GM23338 (cell line): Measurements from ENCODE around the gene RUFY1. TPM values are rescaled to one million over a fixed set of nuclear protein-coding genes. Genes with fewer than 3 reads are reported as not detected.

Experiments used
- ATAC-seq: fragments of 200-7000 bp; cut with Tn5 transposase; 3 replicates; pipeline ENCODE4 v1.9.1; 2020
- DNase-seq: peaks from one replicate; pipeline ENCODE4 v3.0.0-alpha.2; 2015; ENCODE audit warnings: low spot score
- H2AFZ ChIP-seq: fragments of 200-600 bp; sonication (generic); 2 replicates; pipeline ENCODE4 v1.8.0; 2016; ENCODE audit warnings: antibody characterized with exemption, mild to moderate bottlenecking, moderate library complexity
- H3F3A ChIP-seq: fragments of 200-600 bp; sonication (generic); replicated peaks from 2 replicates; pipeline ENCODE4 v1.8.0; 2017; ENCODE audit warnings: antibody characterized with exemption, mixed run types, low read depth
- H3K27ac ChIP-seq: fragments of 200-600 bp; sonication (generic); 2 replicates; pipeline ENCODE4 v1.6.1; 2016; ENCODE audit warnings: low read depth
- H3K27me3 ChIP-seq: fragments of 200-600 bp; sonication (generic); 2 replicates; pipeline ENCODE4 v1.8.0; 2016; ENCODE audit warnings: mild to moderate bottlenecking, mixed run types, moderate library complexity; ENCODE audit not compliant: insufficient read depth
- H3K36me3 ChIP-seq: fragments of 200-600 bp; sonication (generic); 2 replicates; pipeline ENCODE4 v1.8.0; 2016; ENCODE audit warnings: mild to moderate bottlenecking; ENCODE audit not compliant: insufficient read depth
- H3K4me1 ChIP-seq: fragments of 200-600 bp; sonication (generic); 2 replicates; pipeline ENCODE4 v1.8.0; 2016; ENCODE audit warnings: mild to moderate bottlenecking, moderate library complexity; ENCODE audit not compliant: insufficient read depth
- H3K4me2 ChIP-seq: fragments of 200-600 bp; sonication (generic); 2 replicates; pipeline ENCODE4 v1.7.1; 2017; ENCODE audit warnings: mixed run types
- H3K4me3 ChIP-seq: fragments of 200-600 bp; sonication (generic); 2 replicates; pipeline ENCODE4 v1.6.1; 2016; ENCODE audit warnings: mixed run types
- H3K79me2 ChIP-seq: fragments of 200-600 bp; sonication (generic); replicated peaks from 2 replicates; pipeline ENCODE4 v1.8.0; 2017; ENCODE audit warnings: mild to moderate bottlenecking; ENCODE audit not compliant: insufficient read depth
- H3K9me2 ChIP-seq: fragments of 200-600 bp; sonication (generic); 2 replicates; pipeline ENCODE4 v1.8.0; 2017; ENCODE audit not compliant: insufficient read depth
- H4K20me1 ChIP-seq: fragments of 200-600 bp; sonication (generic); replicated peaks from 2 replicates; pipeline ENCODE4 v1.8.0; 2017; ENCODE audit warnings: mild to moderate bottlenecking; ENCODE audit not compliant: insufficient read depth
- H3K27ac Mint-ChIP-seq: 2 replicates; pipeline ENCODE4 v1.8.0; 2020; ENCODE audit warnings: inconsistent platforms, mild to moderate bottlenecking, moderate library complexity, mixed read lengths
- H3K27me3 Mint-ChIP-seq: 3 replicates; pipeline ENCODE4 v1.8.0; 2022; ENCODE audit warnings: low read depth, mild to moderate bottlenecking, moderate library complexity, mixed read lengths, inconsistent platforms; ENCODE audit not compliant: insufficient read depth, poor library complexity
- H3K36me3 Mint-ChIP-seq: 3 replicates; pipeline ENCODE4 v1.8.0; 2021; ENCODE audit warnings: low read depth, mild to moderate bottlenecking, inconsistent platforms, moderate library complexity, mixed read lengths
- H3K4me1 Mint-ChIP-seq: 3 replicates; pipeline ENCODE4 v1.8.0; 2020; ENCODE audit warnings: mild to moderate bottlenecking, inconsistent platforms, mixed read lengths
- H3K4me3 Mint-ChIP-seq: 3 replicates; pipeline ENCODE4 v1.8.0; 2021; ENCODE audit warnings: moderate library complexity, mild to moderate bottlenecking, inconsistent platforms, mixed read lengths
- H3K9me3 Mint-ChIP-seq: 3 replicates; pipeline ENCODE4 v1.8.0; 2020; ENCODE audit warnings: moderate library complexity, mild to moderate bottlenecking, inconsistent platforms, mixed read lengths
- CREB1 ChIP-seq: fragments of 250-450 bp; sonication (Bioruptor Pico); IDR thresholded peaks from 2 replicates; pipeline ENCODE4 v1.5.0; 2020; ENCODE audit warnings: low read depth, mild to moderate bottlenecking, moderate library complexity
- ETS1 ChIP-seq: IDR thresholded peaks from 2 replicates; pipeline ENCODE4 v1.6.1; 2016; ENCODE audit warnings: antibody characterized with exemption
- EZH2phosphoT487 ChIP-seq: fragments of 200-600 bp; sonication (generic); IDR thresholded peaks from one replicate; pipeline ENCODE4 v1.8.1; 2018; ENCODE audit warnings: antibody characterized with exemption; ENCODE audit not compliant: unreplicated experiment
- JUNB ChIP-seq: IDR thresholded peaks from one replicate; pipeline ENCODE4 v1.6.1; 2016; ENCODE audit warnings: antibody characterized with exemption; ENCODE audit not compliant: unreplicated experiment
- POLR2AphosphoS5 ChIP-seq: IDR thresholded peaks from 2 replicates; pipeline ENCODE4 v1.6.1; 2016; ENCODE audit warnings: antibody characterized with exemption, low read depth
- REST ChIP-seq: IDR thresholded peaks from one replicate; pipeline ENCODE4 v1.6.1; 2018; ENCODE audit warnings: antibody characterized with exemption; ENCODE audit not compliant: unreplicated experiment
- STAT1 ChIP-seq: IDR thresholded peaks from one replicate; pipeline ENCODE4 v1.6.1; 2016; ENCODE audit warnings: antibody characterized with exemption; ENCODE audit not compliant: unreplicated experiment
- ZNF114 ChIP-seq: fragments of 250-450 bp; sonication (Bioruptor Pico); IDR thresholded peaks from 2 replicates; pipeline ENCODE4 v1.5.0; 2020; ENCODE audit warnings: mild to moderate bottlenecking, moderate library complexity
- ZNF331 ChIP-seq: fragments of 250-450 bp; sonication (Bioruptor Pico); IDR thresholded peaks from 2 replicates; pipeline ENCODE4 v1.5.0; 2020; ENCODE audit warnings: low read depth, mild to moderate bottlenecking, moderate library complexity
- ZNF462 ChIP-seq: fragments of 250-450 bp; sonication (Bioruptor Pico); IDR thresholded peaks from 2 replicates; pipeline ENCODE4 v1.5.0; 2020; ENCODE audit warnings: mild to moderate bottlenecking, moderate library complexity
- polyA plus RNA-seq: library from polyadenylated mRNA; unstranded; fragments of >200 nt; fragmentation: Nextera tagmentation; extraction: Ambion mirVana; gene quantifications from 2 replicates; pipeline ENCODE4 v1.2.1, GENCODE V29; 2016
- total RNA-seq: library from RNA; depleted of rRNA; stranded (reverse); fragments of >200 nt; shearing (Covaris generic); gene quantifications from 2 replicates; pipeline ENCODE4 v1.2.3, GENCODE V29; 2014
- TF ChIP-seq, protein P1 (sequence below), 2 experiments: fragments of 200-600 bp in 1 of 2; sonication (generic) in 1 of 2; conservative IDR thresholded peaks; 2 replicates each; pipeline versions ENCODE4 v1.5.1 to v1.6.1; 2016 to 2017; ENCODE audit warnings: antibody characterized with exemption in 2 of 2, low read depth in 2 of 2, mild to moderate bottlenecking in 2 of 2, moderate library complexity in 1 of 2

RUFY1 gene
- total and polyA plus RNA-seq, 2 experiments from 2014 or later: 25.3 to 31.6 TPM

- TF ChIP-seq EZH2phosphoT487 (no peak), ZNF114 (CRISPR knock-in tag) (no peak), ETS1 (no peak), CREB1 (CRISPR knock-in tag) (no peak), STAT1 (no peak), REST (no peak), JUNB (no peak)
Measured at GRCh38 chr5:179595916-179596315, 45.6 kb downstream of the RUFY1 start (continued).

DNA sequence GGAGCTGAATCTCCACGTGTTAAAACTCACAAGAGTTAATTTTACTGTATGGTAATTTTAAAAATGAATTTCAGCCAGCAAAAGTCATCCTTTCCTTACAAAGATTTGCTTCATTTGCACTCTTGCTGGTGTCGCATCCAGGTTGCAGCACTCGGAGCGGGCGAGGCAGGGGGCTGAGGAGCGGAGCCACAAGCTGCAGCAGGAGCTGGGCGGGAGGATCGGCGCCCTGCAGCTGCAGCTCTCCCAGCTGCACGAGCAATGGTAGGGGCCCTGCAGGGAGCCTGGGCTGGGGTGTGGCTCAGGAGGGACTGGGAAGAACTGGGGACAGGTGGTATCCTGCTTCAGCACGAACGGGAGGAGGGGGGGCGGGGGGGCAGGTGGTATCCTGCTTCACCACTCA lies 46.1 kb downstream of the RUFY1 start:
- H3K27ac Mint-ChIP-seq: no peak overlapping the region
- Histone ChIP-seq H3K36me3 (peaks cover 51% of the 10 kb centered on the region), H3K27ac (no peak overlapping the region), H2AFZ (no peak overlapping the region), H3K27me3 (no peaks in the 10 kb centered on the region), H3K4me3 (no peak overlapping the region), H3K79me2 (no peaks in the 10 kb centered on the region; the same call in 1 of the 2 replicates), H3K4me2 (no peak overlapping the region), H3F3A (peaks cover 3% of the 10 kb centered on the region; the same call in 1 of the 2 replicates), H4K20me1 (no peaks in the 10 kb centered on the region; the same call in 1 of the 2 replicates), H3K9me2 (no peaks in the 10 kb centered on the region), H3K4me1 (no peaks in the 10 kb centered on the region)
- peaks cover 2% of the 10 kb centered on the region for H3K27me3 Mint-ChIP-seq
- no peaks in the 10 kb centered on the region; the same call in 2 of the 3 replicates for H3K9me3 Mint-ChIP-seq
- peaks cover 86% of the 10 kb centered on the region for H3K36me3 Mint-ChIP-seq
- no peaks in the 10 kb centered on the region for H3K4me1 Mint-ChIP-seq
- H3K4me3 Mint-ChIP-seq: no peak overlapping the region
- ATAC-seq (no peak; the same call in 2 of the 3 replicates), DNase-seq (no peak)
- no peak for TF ChIP-seq ETS1
- TF ChIP-seq, protein P1, sequence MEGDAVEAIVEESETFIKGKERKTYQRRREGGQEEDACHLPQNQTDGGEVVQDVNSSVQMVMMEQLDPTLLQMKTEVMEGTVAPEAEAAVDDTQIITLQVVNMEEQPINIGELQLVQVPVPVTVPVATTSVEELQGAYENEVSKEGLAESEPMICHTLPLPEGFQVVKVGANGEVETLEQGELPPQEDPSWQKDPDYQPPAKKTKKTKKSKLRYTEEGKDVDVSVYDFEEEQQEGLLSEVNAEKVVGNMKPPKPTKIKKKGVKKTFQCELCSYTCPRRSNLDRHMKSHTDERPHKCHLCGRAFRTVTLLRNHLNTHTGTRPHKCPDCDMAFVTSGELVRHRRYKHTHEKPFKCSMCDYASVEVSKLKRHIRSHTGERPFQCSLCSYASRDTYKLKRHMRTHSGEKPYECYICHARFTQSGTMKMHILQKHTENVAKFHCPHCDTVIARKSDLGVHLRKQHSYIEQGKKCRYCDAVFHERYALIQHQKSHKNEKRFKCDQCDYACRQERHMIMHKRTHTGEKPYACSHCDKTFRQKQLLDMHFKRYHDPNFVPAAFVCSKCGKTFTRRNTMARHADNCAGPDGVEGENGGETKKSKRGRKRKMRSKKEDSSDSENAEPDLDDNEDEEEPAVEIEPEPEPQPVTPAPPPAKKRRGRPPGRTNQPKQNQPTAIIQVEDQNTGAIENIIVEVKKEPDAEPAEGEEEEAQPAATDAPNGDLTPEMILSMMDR (conservative IDR thresholded peaks at IDR 0.05; ENCODE audit: low read depth in 2 of 2): no peak
- TF ChIP-seq POLR2AphosphoS5: no peak
- no peak for TF ChIP-seq ZNF331 (CRISPR knock-in tag)
- no peak for TF ChIP-seq CREB1 (CRISPR knock-in tag)
- no peak for TF ChIP-seq ZNF114 (CRISPR knock-in tag)
- TF ChIP-seq ZNF462: no peak
- no peak for TF ChIP-seq STAT1
